ENCODE measurements around the gene MAGI3.
"Not testable (repeated sequence)": the region's sequence is repeated elsewhere in the genome, so short reads cannot be mapped to it uniquely, and the experiment has no call there.

The MAGI3 gene

GRCh38 chr1:113517983-113518382, 127.7 kb downstream of the MAGI3 start:
- no peak for DNase-seq

DNA sequence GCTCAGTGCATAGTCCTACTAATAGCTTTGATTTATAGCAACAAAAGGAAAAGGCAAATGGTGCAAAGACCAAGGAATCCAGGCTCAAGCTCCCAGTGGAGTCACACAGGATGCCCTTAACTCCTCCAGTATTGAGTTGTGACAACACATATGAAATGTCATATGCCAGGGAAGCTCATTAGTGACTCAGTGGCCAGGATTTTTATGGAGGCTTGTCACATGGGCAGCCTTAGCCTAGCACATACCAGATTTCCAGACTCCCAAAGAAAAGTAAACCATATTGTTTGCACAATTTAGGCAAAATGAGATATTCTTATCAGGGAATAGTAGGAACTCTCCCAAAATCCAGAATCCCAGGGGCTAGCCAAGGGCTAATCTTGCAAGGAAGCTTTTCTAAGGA, 129.2 kb downstream of the MAGI3 start:
- DNase-seq = no peak

DNA sequence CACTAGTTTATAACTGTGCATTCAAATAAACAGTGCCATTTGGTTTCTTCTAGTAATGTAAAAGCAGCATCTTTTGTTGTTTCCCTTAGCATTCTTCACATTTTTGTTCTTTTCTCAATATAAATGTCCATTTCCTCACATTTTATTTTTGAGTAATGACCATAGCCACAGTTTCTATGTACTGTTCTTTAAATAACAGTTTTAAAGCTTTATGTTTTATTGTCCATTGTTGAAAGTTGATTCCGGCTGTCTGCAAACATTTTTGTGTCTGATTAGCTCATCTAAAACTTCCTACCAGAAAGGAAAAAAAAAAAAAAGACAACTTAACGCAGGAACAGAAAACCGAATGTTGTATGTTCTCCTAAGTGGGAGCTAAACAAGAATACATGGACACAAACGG, 139.7 kb downstream of the MAGI3 start:
- no peak for DNase-seq

- DNase-seq = no peak
These were observed 141.0 kb downstream of the MAGI3 start for GRCh38 chr1:113531321-113531720.

DNA sequence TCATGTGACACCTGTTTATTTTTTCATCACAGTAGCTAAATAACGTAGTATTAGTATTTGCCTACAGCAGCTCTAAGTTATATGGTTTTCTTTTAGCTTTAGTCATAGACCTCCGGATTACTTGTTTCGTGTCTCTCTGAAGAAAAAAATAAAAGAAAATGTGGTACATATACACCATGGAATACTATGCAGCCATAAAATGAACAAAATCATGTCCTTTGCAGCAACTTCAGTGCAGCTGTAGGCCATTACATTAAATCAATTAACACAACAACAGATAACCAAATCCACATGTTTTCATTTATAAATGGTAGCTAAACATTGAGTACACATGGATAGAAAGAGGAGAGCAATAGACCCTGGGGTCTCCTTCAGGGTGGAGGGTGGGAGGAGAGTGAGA, 142.7 kb downstream of the MAGI3 start:
- no peak for DNase-seq

GRCh38 chr1:113534130-113534817, 144.0 kb downstream of the MAGI3 start:
- no peak for DNase-seq

- no peak for DNase-seq
These were observed 144.6 kb downstream of the MAGI3 start for GRCh38 chr1:113534875-113535274.

DNA sequence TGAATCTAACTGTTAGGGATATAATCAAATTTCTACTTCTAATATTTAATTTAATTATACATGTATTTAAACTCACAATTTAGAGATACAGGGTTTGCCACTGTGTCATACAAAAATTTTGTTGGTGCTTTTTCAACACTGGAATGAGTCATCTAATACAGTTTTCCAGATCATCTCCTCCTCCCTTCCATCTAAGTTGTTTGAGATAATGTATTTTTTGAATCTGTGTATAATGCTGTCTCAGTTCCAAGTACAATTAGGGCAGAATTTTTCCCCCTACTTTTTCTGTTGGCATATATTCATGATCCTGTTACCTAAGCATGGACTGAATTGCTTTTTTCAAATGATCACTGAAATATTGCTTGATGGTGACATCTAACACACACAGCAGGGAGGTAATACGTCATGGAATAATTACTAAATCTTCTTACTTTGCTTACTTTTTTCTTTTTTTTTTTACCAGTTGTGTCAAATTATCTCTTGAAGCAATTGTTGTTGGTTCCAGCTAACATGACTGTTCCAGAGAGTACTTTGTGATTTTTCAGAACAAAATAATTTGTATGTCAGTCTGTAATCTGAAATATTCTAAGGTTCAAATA, 146.0 kb downstream of the MAGI3 start:
- DNase-seq = no peak

DNA sequence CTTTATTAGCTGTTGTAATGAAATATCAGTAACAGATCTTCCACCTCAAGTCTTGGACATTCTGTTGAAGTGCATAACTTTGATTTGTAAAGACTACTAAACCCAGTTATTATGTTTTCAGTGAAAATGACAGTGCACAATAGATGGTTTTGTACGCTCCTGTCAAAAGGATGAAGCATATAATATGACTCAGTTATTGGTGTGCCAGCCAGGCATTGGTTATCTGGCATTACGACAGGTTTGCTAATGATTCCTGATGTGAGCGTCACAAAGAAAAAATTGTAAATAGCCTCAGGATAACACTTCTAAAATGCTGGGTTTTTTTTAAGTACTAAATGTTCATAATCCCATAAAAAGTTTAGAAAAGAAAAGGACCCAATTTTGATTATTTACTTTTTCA, 147.9 kb downstream of the MAGI3 start:
- DNase-seq = no peak

GRCh38 chr1:113540335-113540734, 150.0 kb downstream of the MAGI3 start:
- no peak for DNase-seq

DNA sequence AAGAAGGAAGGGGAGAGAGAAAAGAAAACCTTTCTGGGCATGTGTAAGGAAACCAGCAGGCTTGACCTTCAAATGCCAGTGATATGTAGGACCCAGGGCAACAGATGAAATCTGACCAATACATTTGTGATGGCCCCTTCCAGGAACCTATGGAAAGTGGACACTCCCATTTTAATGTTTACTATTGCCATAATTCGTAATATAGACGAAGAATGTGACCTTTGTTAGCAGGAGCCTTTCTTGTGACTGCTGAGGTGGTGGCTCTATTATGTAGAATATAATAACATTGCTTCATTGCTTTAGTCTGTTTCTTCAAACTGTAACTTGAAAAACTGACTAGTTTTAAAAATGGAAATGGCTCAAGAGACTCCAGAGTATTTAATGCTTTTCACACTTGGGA, 150.8 kb downstream of the MAGI3 start:
- no peak for DNase-seq

DNA sequence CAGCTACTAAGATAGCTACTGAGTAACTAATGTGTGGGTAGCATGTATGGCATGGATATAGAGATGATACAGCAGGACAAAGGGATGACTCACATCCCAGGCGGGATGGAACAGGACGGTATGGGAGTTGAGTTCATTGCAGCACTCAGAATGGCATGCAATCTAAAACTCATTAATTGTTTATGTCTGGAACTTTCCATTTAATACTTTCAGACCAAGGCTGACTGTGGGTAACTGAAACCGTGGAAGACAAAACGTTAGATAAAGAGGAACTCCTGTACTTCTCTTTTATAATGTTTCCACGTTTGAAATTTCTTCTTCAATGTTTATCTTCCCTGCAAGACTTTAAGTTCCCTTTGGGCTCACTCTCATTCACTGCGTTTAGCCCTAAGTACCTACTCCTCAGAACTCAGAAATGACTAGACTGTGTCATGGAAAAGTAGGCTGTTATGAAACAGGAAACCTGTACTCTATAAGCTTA, 151.9 kb downstream of the MAGI3 start:
- no peak for DNase-seq

DNA sequence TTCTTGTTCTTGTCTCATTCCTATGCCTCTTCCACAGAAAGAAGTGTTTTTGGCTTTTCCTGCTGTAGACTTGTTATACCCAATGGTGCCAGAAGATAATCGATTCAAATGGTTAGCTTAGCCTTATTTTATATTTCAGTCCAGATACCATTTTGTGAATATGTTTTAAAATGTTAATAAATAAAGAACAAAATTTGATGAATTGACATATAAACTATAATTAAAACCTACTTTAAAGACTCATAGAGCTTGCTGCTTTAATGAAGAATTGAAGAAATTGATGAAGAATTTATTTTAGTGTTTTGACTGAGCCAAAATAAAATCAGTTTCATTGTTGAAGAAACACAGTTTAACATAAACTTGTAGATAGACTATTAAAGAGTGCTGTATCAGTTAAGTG, 152.8 kb downstream of the MAGI3 start:
- no peak for DNase-seq

DNA sequence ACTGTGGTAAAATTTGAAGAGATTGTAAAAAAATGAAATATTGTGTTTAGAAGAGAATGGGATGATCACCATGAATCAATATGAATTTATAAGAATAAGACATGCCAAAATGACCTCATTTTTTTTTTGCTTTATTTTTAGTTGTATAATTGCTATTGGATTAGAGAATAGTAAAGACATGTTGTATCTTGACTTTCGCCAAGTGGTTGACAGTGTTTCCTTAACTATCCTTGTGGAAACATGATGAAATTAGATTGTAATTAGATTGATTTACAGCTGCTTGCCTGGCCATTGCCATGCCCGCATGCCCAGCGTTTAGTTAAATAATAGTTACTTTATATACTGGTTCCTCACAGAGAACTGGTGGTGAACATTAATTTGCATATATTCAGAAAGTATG, 154.9 kb downstream of the MAGI3 start:
- no peak for DNase-seq

- no peak for DNase-seq
These were observed 155.3 kb downstream of the MAGI3 start for GRCh38 chr1:113545626-113546025.

GRCh38 chr1:113551728-113552127, 161.4 kb downstream of the MAGI3 start:
- DNase-seq = no peak

GRCh38 chr1:113552244-113552643, 161.9 kb downstream of the MAGI3 start:
- DNase-seq = no peak

DNA sequence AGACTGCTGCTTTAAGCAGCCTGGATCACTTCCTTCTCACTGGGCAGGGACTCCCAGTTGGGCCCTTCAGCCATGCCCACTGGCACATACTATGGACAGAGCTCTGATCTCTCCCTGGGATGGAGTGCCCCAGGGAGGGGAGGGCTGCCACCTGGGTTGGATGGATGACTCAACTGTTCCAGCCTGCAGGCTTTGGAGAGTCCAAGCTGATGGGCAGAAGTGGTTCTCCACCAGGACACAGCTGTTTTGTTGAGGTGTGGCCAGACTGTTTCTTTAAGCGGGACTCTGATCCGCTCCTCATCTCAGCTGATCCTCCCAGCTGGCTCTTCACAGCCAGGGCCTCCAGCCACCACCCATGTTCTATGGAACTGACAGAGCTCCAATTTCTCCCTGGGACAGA, 166.9 kb downstream of the MAGI3 start:
- DNase-seq = no peak

DNA sequence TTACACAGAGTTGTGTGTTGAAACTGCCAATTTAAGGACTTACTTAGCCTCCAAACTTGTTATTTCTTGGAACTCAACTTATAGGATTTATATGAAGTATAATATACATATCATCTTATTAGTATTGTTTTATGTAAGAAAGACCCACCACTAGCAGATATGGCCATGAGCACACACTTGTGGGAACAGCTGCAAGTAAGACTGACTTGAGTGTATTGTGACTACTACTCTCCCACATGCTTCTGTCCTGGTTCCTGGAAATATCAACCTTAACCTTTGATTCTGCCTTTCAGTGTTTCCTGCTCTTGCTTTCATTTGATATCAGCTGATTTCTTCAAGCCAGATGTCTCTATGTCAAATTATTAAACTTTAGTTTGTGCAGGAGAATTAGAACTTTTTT, 175.3 kb downstream of the MAGI3 start:
- no peak for DNase-seq

DNA sequence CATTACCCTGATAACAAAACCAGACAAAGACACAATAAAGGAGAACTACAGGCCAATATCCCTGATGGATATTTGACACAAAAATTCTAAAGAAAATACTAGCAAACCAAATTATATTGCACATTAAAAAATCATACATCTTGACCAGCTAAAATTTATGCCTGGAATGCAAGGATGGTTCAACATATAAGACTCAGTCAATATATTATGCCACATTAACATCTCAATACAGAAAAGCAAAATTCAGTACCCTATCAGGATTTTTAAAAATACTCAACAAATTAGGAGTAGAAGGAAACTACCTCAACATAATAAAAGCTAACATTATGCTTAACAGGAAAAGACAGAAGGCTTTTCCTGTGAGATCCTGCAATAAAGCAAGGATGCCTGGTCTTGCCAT, 177.1 kb downstream of the MAGI3 start:
- no peak for DNase-seq

DNA sequence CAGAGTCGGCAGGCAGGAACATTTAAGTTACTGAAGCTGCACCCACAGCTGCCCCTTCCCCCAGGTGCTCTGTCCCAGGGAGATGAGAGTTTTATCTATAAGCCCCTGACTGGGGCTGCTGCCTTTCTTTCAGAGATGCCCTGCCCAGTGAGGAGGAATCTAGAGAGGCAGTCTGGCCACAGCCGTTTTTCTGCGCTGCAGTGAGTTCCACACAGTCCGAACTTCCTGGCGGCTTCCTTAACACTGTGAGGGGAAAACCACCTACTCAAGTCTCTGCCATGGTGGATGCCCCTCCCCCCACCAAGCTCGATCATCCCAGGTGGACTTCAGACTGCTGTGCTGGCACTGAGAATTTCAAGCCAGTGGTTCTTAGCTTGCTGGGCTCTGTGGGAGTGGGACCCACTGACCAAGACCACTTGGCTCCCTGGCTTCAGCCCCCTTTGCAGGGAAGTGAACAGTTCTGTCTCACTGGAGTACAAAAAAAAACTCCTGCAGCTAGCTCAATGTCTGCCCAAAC, 185.5 kb downstream of the MAGI3 start:
- DNase-seq = not testable (repeated sequence)

DNA sequence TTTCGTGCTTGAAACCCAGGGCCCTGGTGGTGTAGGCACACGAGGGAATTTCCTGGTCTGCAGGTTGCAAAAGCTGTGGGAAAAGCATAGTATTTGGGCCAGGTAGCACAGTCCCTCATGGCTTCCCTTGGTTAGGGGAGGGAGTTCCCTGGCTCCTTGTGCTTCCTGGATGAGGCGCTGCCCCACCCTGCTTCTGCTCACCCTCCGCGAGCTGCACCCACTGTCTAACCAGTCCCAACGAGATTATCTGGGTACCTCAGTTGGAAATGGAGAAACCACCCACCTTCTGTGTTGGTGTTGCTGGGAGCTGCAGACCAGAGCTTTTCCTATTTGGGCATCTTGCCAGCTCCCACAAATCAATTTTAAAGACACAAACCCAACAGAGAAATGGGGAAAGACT, 186.0 kb downstream of the MAGI3 start:
- DNase-seq = no peak

DNA sequence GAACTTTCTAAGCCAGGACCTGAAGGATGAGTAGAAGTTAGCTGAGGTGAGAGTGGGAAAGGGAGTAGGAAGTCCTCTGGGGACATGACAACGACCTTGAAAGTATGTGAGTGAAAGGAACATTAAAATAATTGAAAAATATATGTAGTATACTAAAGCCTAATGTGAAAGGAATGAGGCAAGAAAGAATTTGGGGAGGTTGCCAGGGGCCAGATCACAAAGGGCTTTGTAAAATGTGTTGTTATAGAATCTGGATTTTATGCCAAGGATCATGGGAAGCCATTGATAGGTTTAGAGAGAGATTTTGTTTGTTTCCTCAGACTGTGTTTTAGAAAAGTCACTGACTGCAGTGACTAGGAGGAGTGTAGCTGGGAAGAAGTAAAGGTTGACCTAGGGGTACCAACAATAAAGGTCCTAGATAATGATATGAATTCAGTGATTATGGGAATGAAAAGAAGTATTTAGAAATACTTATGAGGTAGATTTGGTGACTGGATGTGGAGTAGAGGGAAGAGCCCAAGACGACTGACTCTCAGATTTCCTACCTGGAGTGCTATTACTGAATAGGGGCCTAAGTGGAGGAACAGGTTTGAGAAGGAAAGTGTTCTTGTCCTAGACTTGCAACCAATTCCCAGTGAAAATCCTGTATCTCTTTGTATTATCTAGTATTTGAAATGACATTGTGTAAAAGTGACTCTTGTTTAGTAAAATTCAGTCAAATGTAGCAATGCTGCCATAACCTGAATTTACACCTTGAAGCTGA, 189.1 kb downstream of the MAGI3 start:
- no peak for DNase-seq

- no peak for DNase-seq
These were observed 191.0 kb downstream of the MAGI3 start for GRCh38 chr1:113581323-113581722.
